ENCODE data around the gene TBC1D10A. TPM values are rescaled to one million over a fixed set of nuclear protein-coding genes. Genes with fewer than 3 reads are reported as not detected.

The TBC1D10A gene
- total RNA-seq: 6.2 TPM
- long read RNA-seq, transcript TBC1D10A-201 (9 exons, 2,077 nt): major isoform, 8 of 12 reads
- long read RNA-seq, partial matches to known transcripts: 4 of 12 reads
- long read RNA-seq, other reads (novel, unspliced or antisense): 0 of 12 reads

GRCh38 chr22:30326706-30327362 is at the start of gene TBC1D10A:
Gene TBC1D10A, minus strand, starts transcription at chr22:30326941. Its CDS starts 60 bp downstream, at chr22:30326881.
- DNase-seq: peak; percentile 96
- intact Hi-C loops (cut with micrococcal nuclease): no loop called here
- ATAC-seq: peak; percentile 96

- no peak for ATAC-seq
- DNase-seq: no peak
- intact Hi-C loops (cut with micrococcal nuclease): no loop called here
These were observed 48.6 kb upstream of the TBC1D10A start for GRCh38 chr22:30375312-30375849.

- intact Hi-C loops (cut with micrococcal nuclease): no loop called here
- DNase-seq: no peak
- ATAC-seq: no peak
These were observed 46.9 kb upstream of the TBC1D10A start for GRCh38 chr22:30373331-30374325.

- ATAC-seq (no peak), DNase-seq (no peak)
- intact Hi-C loops (cut with micrococcal nuclease): no loop called here
These were observed 46.2 kb upstream of the TBC1D10A start for GRCh38 chr22:30372915-30373314.

- intact Hi-C loops (cut with micrococcal nuclease): no loop called here
- ATAC-seq (no peak), DNase-seq (no peak)
These were observed 45.2 kb upstream of the TBC1D10A start for GRCh38 chr22:30371981-30372380.

GRCh38 chr22:30371321-30371720 is 44.6 kb upstream of the TBC1D10A start:
- no peak for ATAC-seq
- intact Hi-C loops (cut with micrococcal nuclease): no loop called here
- DNase-seq: no peak

GRCh38 chr22:30370641-30371230 is 44.0 kb upstream of the TBC1D10A start:
- DNase-seq (no peak), ATAC-seq (no peak)
- intact Hi-C loops (cut with micrococcal nuclease): no loop called here

- ATAC-seq (no peak), DNase-seq (no peak)
- intact Hi-C loops (cut with micrococcal nuclease): no loop called here
These were observed 41.7 kb upstream of the TBC1D10A start for GRCh38 chr22:30368420-30368819.

GRCh38 chr22:30365891-30366290 is 39.1 kb upstream of the TBC1D10A start:
- DNase-seq (no peak), ATAC-seq (no peak)
- intact Hi-C loops (cut with micrococcal nuclease): no loop called here

- DNase-seq (no peak), ATAC-seq (no peak)
- intact Hi-C loops (cut with micrococcal nuclease): no loop called here
These were observed 36.0 kb upstream of the TBC1D10A start for GRCh38 chr22:30362651-30363281.

GRCh38 chr22:30361916-30362650 is 35.3 kb upstream of the TBC1D10A start:
- no peak for DNase-seq
- intact Hi-C loops (cut with micrococcal nuclease): no loop called here
- no peak for ATAC-seq

- DNase-seq (no peak), ATAC-seq (no peak)
- intact Hi-C loops (cut with micrococcal nuclease): no loop called here
These were observed 31.8 kb upstream of the TBC1D10A start for GRCh38 chr22:30358541-30358940.

GRCh38 chr22:30357650-30358215 is 31.0 kb upstream of the TBC1D10A start:
- intact Hi-C loops (cut with micrococcal nuclease): no loop called here
- no peak for DNase-seq
- ATAC-seq: no peak

GRCh38 chr22:30357236-30357570 is 30.5 kb upstream of the TBC1D10A start:
- DNase-seq (no peak), ATAC-seq (no peak)
- intact Hi-C loops (cut with micrococcal nuclease): no loop called here

GRCh38 chr22:30356449-30357235 is 29.9 kb upstream of the TBC1D10A start, which contains the start of the genes CCDC157 and SF3A1:
Gene CCDC157, plus strand, starts transcription at chr22:30357007. Its CDS starts 8,994 bp downstream, at chr22:30366001.
Gene SF3A1, minus strand, starts transcription at chr22:30356894. Its CDS starts 102 bp downstream, at chr22:30356792.
- peak; percentile 99 for ATAC-seq
- peak; percentile 94 for DNase-seq
- intact Hi-C loops (cut with micrococcal nuclease): no loop called here

- intact Hi-C loops (cut with micrococcal nuclease): no loop called here
- ATAC-seq: no peak
These were observed 27.9 kb upstream of the TBC1D10A start for GRCh38 chr22:30354644-30355043.

GRCh38 chr22:30351226-30351625 is 24.5 kb upstream of the TBC1D10A start:
- intact Hi-C loops (cut with micrococcal nuclease): no loop called here
- no peak for DNase-seq
- ATAC-seq: no peak

More at GRCh38 chr22:30354644-30355043, 27.9 kb upstream of the TBC1D10A start:
- DNase-seq: no peak

All from left ventricle myocardium superior (tissue), 1 donor.